ENCODE measurements around the gene EFCAB6. TPM values are rescaled to one million over a fixed set of nuclear protein-coding genes. Genes with fewer than 3 reads are reported as not detected.

Gene EFCAB6
- total and polyA plus RNA-seq, 4 donors, result 1.7 to 15.4 (median 7.6) TPM

DNA sequence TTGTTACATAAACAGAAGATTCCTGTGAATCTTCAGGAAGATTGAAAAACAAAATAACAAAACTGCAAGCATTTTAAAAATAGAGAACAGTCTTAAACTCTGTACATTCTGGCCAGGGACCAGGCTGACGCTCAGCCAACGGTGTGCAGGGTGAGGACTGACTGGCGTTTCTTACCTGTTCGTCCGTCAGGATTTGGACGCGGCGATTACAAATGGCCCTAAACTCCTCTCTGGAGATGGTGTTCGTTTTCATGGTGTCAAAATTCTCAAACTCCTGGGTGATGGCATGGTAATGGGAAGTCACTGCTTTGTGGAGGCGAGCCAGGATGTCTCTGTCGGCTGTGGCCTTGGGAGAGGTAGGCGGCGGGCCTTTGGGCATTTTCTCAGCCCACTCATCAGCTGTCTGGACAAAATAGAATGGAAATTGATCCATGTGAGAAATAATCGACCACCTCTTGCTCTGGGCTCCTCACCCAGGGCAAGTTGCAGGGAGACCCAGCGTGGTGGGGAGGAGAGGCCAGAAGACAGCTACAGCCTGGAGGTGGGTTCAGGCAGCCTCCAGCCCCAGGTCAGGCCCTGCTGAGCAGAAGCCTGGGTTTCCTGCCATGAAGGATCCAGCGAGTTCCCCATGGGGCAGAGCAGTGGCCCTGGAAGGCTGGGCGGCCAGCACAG is 257.3 kb downstream of the EFCAB6 start:
- no peak for ATAC-seq (ENCODE audit: insufficient read depth, low FRiP score)
- H3K4me1 ChIP-seq (ENCODE audit: control insufficient read depth in 5 of 5, insufficient read depth in 5 of 5, low read length in 5 of 5), result no peaks in the 10 kb centered on the region
- no peaks in the 10 kb centered on the region for H3K36me3 ChIP-seq (ENCODE audit: control insufficient read depth in 4 of 4, insufficient read depth in 4 of 4, low read length in 4 of 4)
- no peak overlapping the region for H3K27ac ChIP-seq (ENCODE audit: low read depth in 1 of 2, low read length in 1 of 2)
- H3K9me3 ChIP-seq (ENCODE audit: control insufficient read depth in 4 of 4, insufficient read depth in 3 of 4, low read length in 3 of 4), result peaks cover 0 to 4% (median 0%) of the 10 kb centered on the region in 4 donors
- TF ChIP-seq, protein P1, sequence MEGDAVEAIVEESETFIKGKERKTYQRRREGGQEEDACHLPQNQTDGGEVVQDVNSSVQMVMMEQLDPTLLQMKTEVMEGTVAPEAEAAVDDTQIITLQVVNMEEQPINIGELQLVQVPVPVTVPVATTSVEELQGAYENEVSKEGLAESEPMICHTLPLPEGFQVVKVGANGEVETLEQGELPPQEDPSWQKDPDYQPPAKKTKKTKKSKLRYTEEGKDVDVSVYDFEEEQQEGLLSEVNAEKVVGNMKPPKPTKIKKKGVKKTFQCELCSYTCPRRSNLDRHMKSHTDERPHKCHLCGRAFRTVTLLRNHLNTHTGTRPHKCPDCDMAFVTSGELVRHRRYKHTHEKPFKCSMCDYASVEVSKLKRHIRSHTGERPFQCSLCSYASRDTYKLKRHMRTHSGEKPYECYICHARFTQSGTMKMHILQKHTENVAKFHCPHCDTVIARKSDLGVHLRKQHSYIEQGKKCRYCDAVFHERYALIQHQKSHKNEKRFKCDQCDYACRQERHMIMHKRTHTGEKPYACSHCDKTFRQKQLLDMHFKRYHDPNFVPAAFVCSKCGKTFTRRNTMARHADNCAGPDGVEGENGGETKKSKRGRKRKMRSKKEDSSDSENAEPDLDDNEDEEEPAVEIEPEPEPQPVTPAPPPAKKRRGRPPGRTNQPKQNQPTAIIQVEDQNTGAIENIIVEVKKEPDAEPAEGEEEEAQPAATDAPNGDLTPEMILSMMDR (IDR thresholded peaks at IDR 0.05; ENCODE audit: control extremely low read depth, extremely low read depth), result no peak
- no peaks in the 10 kb centered on the region for H3K27me3 ChIP-seq (ENCODE audit: control insufficient read depth in 3 of 3, insufficient read depth in 3 of 3, low read length in 2 of 3)
- WGBS, 2 donors, result 89 to 91% methylated on average over 17 of the region's 17 CpGs
- no peak for DNase-seq
- H3K4me3 ChIP-seq, result no peak overlapping the region
- H3K9ac ChIP-seq (ENCODE audit: insufficient read depth in 1 of 2, low read length in 2 of 2), result no peak overlapping the region

DNA sequence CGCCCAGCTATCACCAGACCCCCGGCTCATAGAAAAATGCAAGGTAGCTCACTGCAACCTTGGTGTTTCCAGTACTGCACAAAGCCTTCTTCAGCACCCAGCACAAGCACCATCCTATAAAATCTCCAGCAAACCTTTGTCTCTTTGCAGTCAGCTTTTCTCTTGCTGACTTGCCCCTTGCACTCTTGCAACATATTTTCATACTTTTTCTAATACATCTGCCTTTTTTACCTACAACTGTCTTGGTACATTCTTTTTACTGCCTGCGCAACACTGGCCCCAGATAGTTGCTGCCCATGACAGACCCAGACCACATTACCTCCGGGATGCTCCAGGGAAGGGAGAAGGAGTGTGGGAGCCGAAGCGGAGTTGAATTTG is 257.9 kb downstream of the EFCAB6 start:
- TF ChIP-seq, protein P1 (IDR thresholded peaks at IDR 0.05; ENCODE audit: control extremely low read depth, extremely low read depth), result no peak
- ATAC-seq (ENCODE audit: insufficient read depth, low FRiP score) (no peak), DNase-seq (no peak)
- Histone ChIP-seq H3K27me3 (ENCODE audit: control insufficient read depth in 3 of 3, insufficient read depth in 3 of 3, low read length in 2 of 3) (no peaks in the 10 kb centered on the region), H3K4me1 (ENCODE audit: control insufficient read depth in 5 of 5, insufficient read depth in 5 of 5, low read length in 5 of 5) (no peaks in the 10 kb centered on the region), H3K27ac (ENCODE audit: low read depth in 1 of 2, low read length in 1 of 2) (no peak overlapping the region), H3K36me3 (ENCODE audit: control insufficient read depth in 4 of 4, insufficient read depth in 4 of 4, low read length in 4 of 4) (no peaks in the 10 kb centered on the region), H3K9ac (ENCODE audit: insufficient read depth in 1 of 2, low read length in 2 of 2) (no peak overlapping the region), H3K9me3 (ENCODE audit: control insufficient read depth in 4 of 4, insufficient read depth in 3 of 4, low read length in 3 of 4) (peaks cover 0 to 4% (median 0%) of the 10 kb centered on the region in 4 donors), H3K4me3 (no peak overlapping the region)
- 78 to 95% methylated on average over 6 of the region's 6 CpGs for WGBS, 2 donors

DNA sequence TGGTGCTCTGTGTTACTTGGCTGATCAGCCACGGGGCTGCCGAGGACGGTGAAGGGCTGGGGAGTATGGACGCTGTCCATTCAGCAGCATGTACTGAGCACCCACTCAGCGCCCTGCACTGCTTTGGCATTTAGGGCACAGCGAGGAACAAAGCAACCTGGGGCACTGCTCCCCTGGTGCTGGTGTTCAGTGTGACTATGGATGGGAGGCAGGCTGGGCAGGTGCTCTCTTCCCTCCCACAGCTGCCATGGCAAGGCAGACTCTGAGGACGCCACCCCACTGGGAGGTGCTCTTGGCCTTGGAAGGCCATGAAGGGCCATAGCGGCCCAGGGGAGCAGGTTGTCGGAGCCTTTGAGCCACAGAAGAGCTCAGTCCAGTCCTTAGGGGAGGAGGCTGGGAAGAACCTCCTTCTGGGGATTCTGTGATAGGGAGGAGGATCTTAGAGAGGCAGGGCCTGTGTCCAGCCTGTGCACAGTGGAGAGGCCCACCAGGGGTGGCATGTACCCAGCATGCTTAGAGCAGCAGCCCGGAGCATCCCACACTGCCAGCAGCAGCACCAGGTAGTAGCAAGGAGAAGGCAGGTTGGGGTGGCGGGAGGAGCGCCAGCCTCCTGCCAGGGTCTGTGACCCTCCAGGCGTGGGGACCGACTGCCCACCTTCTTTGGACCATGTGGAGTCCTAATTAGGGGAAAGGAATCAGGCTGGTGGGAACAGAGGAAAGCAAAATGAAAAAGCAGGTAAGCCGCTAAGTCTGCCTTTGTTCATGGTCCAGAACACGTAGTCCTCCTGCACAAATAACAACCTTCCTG is 258.4 kb downstream of the EFCAB6 start:
- Histone ChIP-seq H3K9ac (ENCODE audit: insufficient read depth in 1 of 2, low read length in 2 of 2) (no peak overlapping the region), H3K4me1 (ENCODE audit: control insufficient read depth in 5 of 5, insufficient read depth in 5 of 5, low read length in 5 of 5) (no peaks in the 10 kb centered on the region), H3K4me3 (no peak overlapping the region), H3K27me3 (ENCODE audit: control insufficient read depth in 3 of 3, insufficient read depth in 3 of 3, low read length in 2 of 3) (no peaks in the 10 kb centered on the region), H3K9me3 (ENCODE audit: control insufficient read depth in 4 of 4, insufficient read depth in 3 of 4, low read length in 3 of 4) (peaks cover 0 to 4% (median 0%) of the 10 kb centered on the region in 4 donors), H3K27ac (ENCODE audit: low read depth in 1 of 2, low read length in 1 of 2) (no peak overlapping the region), H3K36me3 (ENCODE audit: control insufficient read depth in 4 of 4, insufficient read depth in 4 of 4, low read length in 4 of 4) (no peaks in the 10 kb centered on the region)
- ATAC-seq (ENCODE audit: insufficient read depth, low FRiP score) (no peak), DNase-seq (no peak)
- TF ChIP-seq, protein P1 (IDR thresholded peaks at IDR 0.05; ENCODE audit: control extremely low read depth, extremely low read depth), result no peak
- 93 to 96% methylated on average over 16 of the region's 16 CpGs for WGBS, 2 donors
